Trophoblast cell (in vitro differentiated cells and primary cell): ENCODE measurements around the gene TMEM150C.

Experiments
- DNase-seq, 2 donors: peaks; one replicate each; pipeline ENCODE4 v3.0.0-alpha.2; 2016
- H2AFZ ChIP-seq: 2 replicates; pipeline ENCODE4 v1.6.1; 2013; ENCODE audit warnings: low read length, moderate library complexity, mild to moderate bottlenecking; ENCODE audit not compliant: insufficient read depth, poor library complexity
- H2AK5ac ChIP-seq: 2 replicates; pipeline ENCODE4 v1.6.1; 2013; ENCODE audit warnings: mild to moderate bottlenecking, low read length
- H2BK120ac ChIP-seq: 2 replicates; pipeline ENCODE4 v1.6.1; 2013; ENCODE audit warnings: low read length, mild to moderate bottlenecking, moderate library complexity; ENCODE audit not compliant: insufficient read depth, poor library complexity
- H2BK12ac ChIP-seq: 2 replicates; pipeline ENCODE4 v1.6.1; 2013; ENCODE audit warnings: mild to moderate bottlenecking, low read length, moderate library complexity
- H2BK5ac ChIP-seq: 2 replicates; pipeline ENCODE4 v1.6.1; 2013; ENCODE audit warnings: low read length, low read depth, moderate library complexity, mild to moderate bottlenecking; ENCODE audit not compliant: poor library complexity
- H3K14ac ChIP-seq: 2 replicates; pipeline ENCODE4 v1.6.1; 2013; ENCODE audit warnings: mild to moderate bottlenecking, low read length
- H3K18ac ChIP-seq: 2 replicates; pipeline ENCODE4 v1.6.1; 2013; ENCODE audit warnings: mild to moderate bottlenecking, low read length
- H3K23ac ChIP-seq: 2 replicates; pipeline ENCODE4 v1.6.1; 2013; ENCODE audit warnings: low read length
- H3K27ac ChIP-seq: 2 replicates; pipeline ENCODE4 v1.5.1; 2013; ENCODE audit warnings: low read depth, mild to moderate bottlenecking, inconsistent platforms, low read length, moderate library complexity
- H3K27me3 ChIP-seq: 2 replicates; pipeline ENCODE4 v1.6.1; 2013; ENCODE audit warnings: inconsistent platforms, mild to moderate bottlenecking, low read length, moderate library complexity; ENCODE audit not compliant: insufficient read depth
- H3K36me3 ChIP-seq, 2 experiments: 1 replicate in 1 of 2; 2 replicates in 1 of 2; pipeline ENCODE4 v1.6.1; 2013; ENCODE audit warnings: low read length in 2 of 2, mild to moderate bottlenecking in 2 of 2, moderate library complexity in 1 of 2; ENCODE audit not compliant: insufficient read depth in 2 of 2, control insufficient read depth in 1 of 2
- H3K4ac ChIP-seq: 2 replicates; pipeline ENCODE4 v1.6.1; 2013; ENCODE audit warnings: low read depth, mild to moderate bottlenecking, low read length, moderate library complexity
- H3K4me1 ChIP-seq, 2 experiments: 1 replicate in 1 of 2; 2 replicates in 1 of 2; pipeline ENCODE4 v1.6.1; 2013; ENCODE audit warnings: low read length in 2 of 2, mild to moderate bottlenecking in 2 of 2, moderate library complexity in 1 of 2; ENCODE audit not compliant: insufficient read depth in 2 of 2, control insufficient read depth in 1 of 2
- H3K4me2 ChIP-seq: 2 replicates; pipeline ENCODE4 v1.6.1; 2013; ENCODE audit warnings: inconsistent platforms, mild to moderate bottlenecking, low read length, moderate library complexity
- H3K4me3 ChIP-seq: 2 replicates; pipeline ENCODE4 v1.5.1; 2013; ENCODE audit warnings: mild to moderate bottlenecking, low read depth, low read length, inconsistent platforms
- H3K79me1 ChIP-seq: one replicate; pipeline ENCODE4 v1.6.1; 2013; ENCODE audit warnings: low read length
- H3K79me2 ChIP-seq: 2 replicates; pipeline ENCODE4 v1.6.1; 2013; ENCODE audit warnings: low read length, mild to moderate bottlenecking; ENCODE audit not compliant: control insufficient read depth, insufficient read depth, poor library complexity
- H3K9ac ChIP-seq: 2 replicates; pipeline ENCODE4 v1.6.1; 2013; ENCODE audit warnings: mild to moderate bottlenecking, low read length
- H3K9me3 ChIP-seq: 2 replicates; pipeline ENCODE4 v1.6.1; 2013; ENCODE audit warnings: low read depth, mild to moderate bottlenecking, control low read depth, inconsistent platforms, low read length; ENCODE audit not compliant: insufficient read depth
- H4K12ac ChIP-seq: 2 replicates; pipeline ENCODE4 v1.6.1; 2013; ENCODE audit warnings: low read depth, mild to moderate bottlenecking, low read length, moderate library complexity
- H4K8ac ChIP-seq: 2 replicates; pipeline ENCODE4 v1.6.1; 2013; ENCODE audit warnings: low read depth, mild to moderate bottlenecking, low read length, moderate library complexity
- H4K91ac ChIP-seq: one replicate; pipeline ENCODE4 v1.6.1; 2013; ENCODE audit warnings: low read depth, mild to moderate bottlenecking, low read length, moderate library complexity
- WGBS: extraction: QIAGEN DNeasy Blood & Tissue Kit; methylation state at CpG from one replicate; pipeline ENCODE4 v1.1.7; 2013; ENCODE audit warnings: missing lambda C conversion rate; ENCODE audit not compliant: insufficient read length, insufficient coverage; ENCODE audit errors: extremely low coverage; 5-methylcytosine and 5-hydroxymethylcytosine counted together

Gene TMEM150C

GRCh38 chr4:82569727-82570126 is 7.9 kb upstream of the TMEM150C start:
- no peak overlapping the region for H2BK120ac ChIP-seq
- H2BK5ac ChIP-seq: no peak overlapping the region
- no peak overlapping the region for H4K91ac ChIP-seq
- no peaks in the 10 kb centered on the region for H3K9me3 ChIP-seq
- H3K14ac ChIP-seq: no peak overlapping the region
- H3K23ac ChIP-seq: no peak overlapping the region
- H2BK12ac ChIP-seq: no peak overlapping the region
- no peaks in the 10 kb centered on the region for H3K79me2 ChIP-seq
- H2AK5ac ChIP-seq: no peak overlapping the region
- no peak overlapping the region for H2AFZ ChIP-seq
- no peaks in the 10 kb centered on the region for H3K36me3 ChIP-seq
- DNase-seq: no peak
- no peak overlapping the region for H4K8ac ChIP-seq
- H3K27ac ChIP-seq: no peak overlapping the region
- H3K4ac ChIP-seq: no peak overlapping the region
- no peaks in the 10 kb centered on the region for H3K79me1 ChIP-seq
- H4K12ac ChIP-seq: no peak overlapping the region
- no peak overlapping the region for H3K4me2 ChIP-seq
- no CpG with 5 or more reads among the region's 3 CpGs for WGBS
- H3K18ac ChIP-seq: no peak overlapping the region
- H3K9ac ChIP-seq: no peak overlapping the region
- H3K4me1 ChIP-seq: no peaks in the 10 kb centered on the region
- H3K4me3 ChIP-seq: no peak overlapping the region
- no peaks in the 10 kb centered on the region for H3K27me3 ChIP-seq

DNA sequence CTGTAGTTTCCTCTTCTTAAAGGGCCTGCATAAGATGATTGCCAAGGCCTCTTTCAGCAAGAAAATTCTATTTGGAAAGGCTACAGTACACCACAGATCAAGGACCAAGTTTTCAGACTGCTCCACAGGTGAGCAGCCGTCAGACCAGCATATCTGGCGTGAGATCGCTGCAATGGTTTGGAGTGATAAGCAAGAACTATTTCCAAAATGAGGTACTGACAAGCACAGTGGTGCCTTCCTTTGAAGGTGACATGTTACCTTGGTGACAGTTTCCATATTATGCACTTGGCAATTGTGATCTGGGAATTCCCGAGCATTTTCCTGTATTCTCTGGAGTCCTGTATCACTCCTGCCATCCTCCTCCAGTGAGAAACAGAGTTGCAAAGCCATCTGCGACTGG is 7.3 kb upstream of the TMEM150C start:
- WGBS: no CpG with 5 or more reads among the region's 5 CpGs
- H3K79me1 ChIP-seq: no peaks in the 10 kb centered on the region
- no peak overlapping the region for H2BK5ac ChIP-seq
- no peak overlapping the region for H3K4me3 ChIP-seq
- DNase-seq: peak; percentile 12 to 80
- H3K36me3 ChIP-seq: no peaks in the 10 kb centered on the region
- no peak overlapping the region for H2BK12ac ChIP-seq
- H3K27ac ChIP-seq: no peak overlapping the region
- no peak overlapping the region for H3K4me2 ChIP-seq
- H4K8ac ChIP-seq: no peak overlapping the region
- no peak overlapping the region for H3K4ac ChIP-seq
- no peaks in the 10 kb centered on the region for H3K27me3 ChIP-seq
- no peak overlapping the region for H4K91ac ChIP-seq
- H3K79me2 ChIP-seq: no peaks in the 10 kb centered on the region
- no peak overlapping the region for H3K14ac ChIP-seq
- H4K12ac ChIP-seq: no peak overlapping the region
- no peak overlapping the region for H3K23ac ChIP-seq
- no peak overlapping the region for H3K18ac ChIP-seq
- H2BK120ac ChIP-seq: no peak overlapping the region
- H3K9ac ChIP-seq: no peak overlapping the region
- no peak overlapping the region for H2AFZ ChIP-seq
- no peaks in the 10 kb centered on the region for H3K9me3 ChIP-seq
- H2AK5ac ChIP-seq: no peak overlapping the region
- H3K4me1 ChIP-seq: no peaks in the 10 kb centered on the region

DNA sequence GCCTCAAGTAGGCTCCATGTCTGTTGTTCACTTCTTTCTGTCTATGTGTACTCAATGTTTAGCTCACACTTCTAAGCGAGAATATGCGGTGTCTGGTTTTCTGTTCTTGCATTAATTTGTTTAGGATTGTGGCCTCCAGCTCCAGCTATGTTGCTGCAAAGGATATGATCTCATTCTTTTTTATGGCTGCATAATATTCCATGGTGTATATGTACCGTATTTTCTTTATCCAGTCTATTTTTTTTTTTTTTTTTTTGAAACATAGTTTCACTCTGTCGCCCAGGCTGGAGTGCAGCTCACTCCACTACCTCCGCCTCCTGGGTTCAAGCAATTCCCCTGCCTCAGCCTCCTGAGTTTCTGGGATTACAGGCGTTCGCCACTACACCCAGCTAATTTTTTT is 5.7 kb upstream of the TMEM150C start:
- H3K14ac ChIP-seq: no peak overlapping the region
- H3K4me2 ChIP-seq: no peak overlapping the region
- no peak overlapping the region for H3K18ac ChIP-seq

DNA sequence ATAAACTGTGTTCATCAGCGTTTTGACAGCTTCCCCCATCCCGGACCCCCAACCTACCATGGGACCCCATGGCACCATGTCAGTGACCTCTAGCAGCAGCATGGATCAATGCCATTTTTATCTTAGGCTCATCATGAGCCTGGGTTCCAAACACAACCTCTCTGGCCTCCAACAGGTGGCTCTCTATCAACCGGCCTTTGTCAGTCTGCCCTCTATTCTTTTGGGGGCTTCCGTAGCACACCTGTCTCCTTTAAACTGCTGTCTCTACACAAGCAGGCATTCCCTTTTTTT is 721 bp upstream of the TMEM150C start:
- H3K9ac ChIP-seq: no peak overlapping the region
- no peak overlapping the region for H4K12ac ChIP-seq
- no peak overlapping the region for H3K14ac ChIP-seq
- H3K9me3 ChIP-seq: peaks cover 2% of the 10 kb centered on the region
- no peak overlapping the region for H3K4ac ChIP-seq
- peaks cover 0 to 2% of the 10 kb centered on the region in 2 experiments for H3K4me1 ChIP-seq
- H3K27ac ChIP-seq: no peak overlapping the region
- no peak overlapping the region for H2AK5ac ChIP-seq
- H3K79me1 ChIP-seq: no peaks in the 10 kb centered on the region
- no peak overlapping the region for H3K18ac ChIP-seq
- no CpG with 5 or more reads among the region's 4 CpGs for WGBS
- H3K4me2 ChIP-seq: peak overlapping the region; percentile 95
- H2AFZ ChIP-seq: peak overlapping the region; percentile 50
- no peak overlapping the region for H2BK5ac ChIP-seq
- no peak overlapping the region for H2BK12ac ChIP-seq
- no peak for DNase-seq
- peak overlapping the region; percentile 34 for H4K8ac ChIP-seq
- H3K79me2 ChIP-seq: no peaks in the 10 kb centered on the region
- no peak overlapping the region for H3K4me3 ChIP-seq
- no peak overlapping the region for H4K91ac ChIP-seq
- H3K23ac ChIP-seq: no peak overlapping the region
- H3K36me3 ChIP-seq: no peaks in the 10 kb centered on the region
- no peaks in the 10 kb centered on the region for H3K27me3 ChIP-seq
- H2BK120ac ChIP-seq: no peak overlapping the region

More for the DNA sequence above, 5.7 kb upstream of the TMEM150C start:
- H4K12ac ChIP-seq: no peak overlapping the region
- no peak for DNase-seq
- H3K27me3 ChIP-seq: no peaks in the 10 kb centered on the region
- no peaks in the 10 kb centered on the region for H3K79me1 ChIP-seq
- H3K36me3 ChIP-seq: no peaks in the 10 kb centered on the region
- no peak overlapping the region for H3K23ac ChIP-seq
- H3K27ac ChIP-seq: no peak overlapping the region
- no peak overlapping the region for H3K4ac ChIP-seq
- H3K9me3 ChIP-seq: no peaks in the 10 kb centered on the region
- H2BK120ac ChIP-seq: no peak overlapping the region
- H2BK12ac ChIP-seq: no peak overlapping the region
- no CpG with 5 or more reads among the region's 7 CpGs for WGBS
- H4K91ac ChIP-seq: no peak overlapping the region
- no peak overlapping the region for H2AK5ac ChIP-seq
- H3K4me3 ChIP-seq: no peak overlapping the region
- H4K8ac ChIP-seq: no peak overlapping the region
- H2AFZ ChIP-seq: no peak overlapping the region
- no peaks in the 10 kb centered on the region for H3K79me2 ChIP-seq
- H2BK5ac ChIP-seq: no peak overlapping the region
- no peak overlapping the region for H3K9ac ChIP-seq
- H3K4me1 ChIP-seq: no peaks in the 10 kb centered on the region
